BLaER1 (cell line): ENCODE results near the gene PRCP.

Experiments
- H3K27ac ChIP-seq: shearing (Covaris generic); formaldehyde crosslinking; 2 replicates; pipeline ENCODE4 v1.8.1; 2022
- H3K27me3 ChIP-seq: shearing (Covaris generic); formaldehyde crosslinking; 2 replicates; pipeline ENCODE4 v1.8.1; 2022
- H3K36me3 ChIP-seq: shearing (Covaris generic); formaldehyde crosslinking; 2 replicates; pipeline ENCODE4 v1.8.1; 2022
- H3K4me1 ChIP-seq: shearing (Covaris generic); formaldehyde crosslinking; 2 replicates; pipeline ENCODE4 v1.8.1; 2022
- H3K4me2 ChIP-seq: shearing (Covaris generic); formaldehyde crosslinking; 2 replicates; pipeline ENCODE4 v1.8.1; 2022
- H3K4me3 ChIP-seq: shearing (Covaris generic); formaldehyde crosslinking; 2 replicates; pipeline ENCODE4 v1.8.1; 2022
- H3K9ac ChIP-seq: shearing (Covaris generic); formaldehyde crosslinking; 2 replicates; pipeline ENCODE4 v1.8.1; 2022
- H3K9me3 ChIP-seq: shearing (Covaris generic); formaldehyde crosslinking; 2 replicates; pipeline ENCODE4 v1.8.1; 2022
- H4K20me1 ChIP-seq: shearing (Covaris generic); formaldehyde crosslinking; 2 replicates; pipeline ENCODE4 v1.8.1; 2022
- Cebpa-rat ChIP-seq: shearing (Covaris generic); IDR thresholded peaks from 2 replicates; pipeline ENCODE4 v1.8.1; 2022

Gene PRCP

DNA sequence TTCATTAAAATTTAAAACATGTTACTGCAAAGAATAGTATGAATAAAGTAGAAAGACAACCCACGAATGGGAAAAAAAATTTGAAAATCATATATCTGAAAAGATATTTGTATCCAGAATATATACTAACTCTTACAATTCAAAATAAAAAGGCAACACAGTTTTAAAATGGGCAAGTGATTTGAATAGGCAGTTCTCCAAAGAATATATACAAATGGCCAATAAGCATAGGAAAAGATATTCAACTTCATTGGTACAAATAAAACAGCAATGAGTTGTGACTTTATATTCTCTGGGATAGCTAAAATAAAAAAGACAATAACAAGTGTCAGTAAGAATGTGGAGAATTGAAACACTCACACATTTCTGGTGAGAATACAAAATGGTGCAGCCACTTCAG is 125.0 kb downstream of the PRCP start:
- Histone ChIP-seq H3K4me2 (no peak overlapping the region), H3K27ac (no peak overlapping the region), H3K9ac (no peak overlapping the region), H4K20me1 (no peaks in the 10 kb centered on the region), H3K4me3 (no peak overlapping the region), H3K4me1 (no peaks in the 10 kb centered on the region), H3K27me3 (no peaks in the 10 kb centered on the region), H3K36me3 (no peaks in the 10 kb centered on the region), H3K9me3 (peaks cover 13% of the 10 kb centered on the region; the same call in 1 of the 2 replicates)
- TF ChIP-seq Cebpa-rat: no peak
